WTC11 (cell line): ENCODE measurements around the gene GARNL3. TPM values are rescaled to one million over a fixed set of nuclear protein-coding genes. Genes with fewer than 3 reads are reported as not detected.

Experiments used
- ATAC-seq: fragments of 200-7000 bp; cut with Tn5 transposase; 2 replicates; pipeline ENCODE4 v1.10.0; 2021; ENCODE audit warnings: mild to moderate bottlenecking, moderate library complexity
- Bru-seq: library from RNA; stranded (reverse); fragments of 400-500 nt; gene quantifications from one replicate; lab custom pipeline; 2021; lab: Mats Ljungman, UMichigan
- CTCF ChIA-PET: fragments of 300-600 bp; sonication (Branson Sonifier 250); formaldehyde crosslinking; loops from one replicate; lab custom pipeline; 2021; ENCODE audit warnings: antibody characterized with exemption; lab: Charles Lee
- POLR2A ChIA-PET: fragments of 350-600 bp; sonication (Branson Sonifier 250); formaldehyde crosslinking; loops from one replicate; lab custom pipeline; 2021; ENCODE audit warnings: antibody characterized with exemption; lab: Charles Lee
- DNase-seq: peaks from one replicate; pipeline ENCODE4 v3.0.0; 2021; ENCODE audit warnings: low spot score
- H3K27ac Mint-ChIP-seq: 2 replicates; pipeline ENCODE4 v1.8.0; 2021; ENCODE audit warnings: mixed read lengths
- H3K27me3 Mint-ChIP-seq: 2 replicates; pipeline ENCODE4 v1.8.0; 2021; ENCODE audit warnings: low read depth, mild to moderate bottlenecking, moderate library complexity, mixed read lengths
- H3K36me3 Mint-ChIP-seq: 2 replicates; pipeline ENCODE4 v1.8.0; 2021; ENCODE audit warnings: mixed read lengths
- H3K4me1 Mint-ChIP-seq: 2 replicates; pipeline ENCODE4 v1.8.0; 2022; ENCODE audit warnings: mixed read lengths
- H3K4me3 Mint-ChIP-seq: 2 replicates; pipeline ENCODE4 v1.8.0; 2021; ENCODE audit warnings: mild to moderate bottlenecking, moderate library complexity, mixed read lengths
- H3K9me3 Mint-ChIP-seq: 2 replicates; pipeline ENCODE4 v1.8.0; 2021; ENCODE audit warnings: mixed read lengths
- ATF1 ChIP-seq: sonication (generic); formaldehyde crosslinking; IDR thresholded peaks from 2 replicates; pipeline ENCODE4 v1.8.1; 2023; ENCODE audit warnings: mild to moderate bottlenecking, moderate library complexity, missing genetic modification reagents
- ATF3 ChIP-seq: sonication (generic); formaldehyde crosslinking; conservative IDR thresholded peaks from 2 replicates; pipeline ENCODE4 v1.8.1; 2022; ENCODE audit warnings: mild to moderate bottlenecking, missing genetic modification reagents
- CDX4 ChIP-seq: fragments of 250-450 bp; sonication (Bioruptor Pico); IDR thresholded peaks from 2 replicates; pipeline ENCODE4 v1.9.0; 2021; ENCODE audit warnings: moderate library complexity, mild to moderate bottlenecking, inconsistent platforms, borderline replicate concordance
- CREB1 ChIP-seq: sonication (generic); formaldehyde crosslinking; IDR thresholded peaks from 2 replicates; pipeline ENCODE4 v1.8.0; 2023; ENCODE audit warnings: mild to moderate bottlenecking, missing genetic modification reagents
- CREM ChIP-seq: sonication (generic); formaldehyde crosslinking; IDR thresholded peaks from 2 replicates; pipeline ENCODE4 v1.8.1; 2022; ENCODE audit warnings: mild to moderate bottlenecking, missing genetic modification reagents, moderate library complexity
- ELF4 ChIP-seq: sonication (generic); formaldehyde crosslinking; IDR thresholded peaks from 2 replicates; pipeline ENCODE4 v1.8.1; 2022; ENCODE audit warnings: low read depth, mild to moderate bottlenecking, moderate library complexity, missing genetic modification reagents
- FOXJ3 ChIP-seq: sonication (generic); formaldehyde crosslinking; IDR thresholded peaks from 2 replicates; pipeline ENCODE4 v1.9.0; 2021; ENCODE audit warnings: missing genetic modification reagents, mild to moderate bottlenecking, borderline replicate concordance
- GABPB1 ChIP-seq: sonication (generic); formaldehyde crosslinking; IDR thresholded peaks from 2 replicates; pipeline ENCODE4 v1.8.1; 2023; ENCODE audit warnings: mild to moderate bottlenecking, missing genetic modification reagents
- HMGA2 ChIP-seq: fragments of 250-450 bp; sonication (Bioruptor Pico); IDR thresholded peaks from 2 replicates; pipeline ENCODE4 v1.4.0; 2021; ENCODE audit warnings: mild to moderate bottlenecking, moderate library complexity
- MLX ChIP-seq: sonication (generic); formaldehyde crosslinking; IDR thresholded peaks from 2 replicates; pipeline ENCODE4 v1.8.1; 2023; ENCODE audit warnings: mild to moderate bottlenecking, missing genetic modification reagents, moderate library complexity
- MYBL2 ChIP-seq: sonication (generic); formaldehyde crosslinking; IDR thresholded peaks from 2 replicates; pipeline ENCODE4 v1.8.1; 2023; ENCODE audit warnings: mild to moderate bottlenecking, moderate library complexity, missing genetic modification reagents
- NFATC4 ChIP-seq: fragments of 250-450 bp; sonication (Bioruptor Pico); IDR thresholded peaks from 2 replicates; pipeline ENCODE4 v1.9.0; 2021; ENCODE audit warnings: mild to moderate bottlenecking
- NR3C1 ChIP-seq: sonication (generic); formaldehyde crosslinking; conservative IDR thresholded peaks from 2 replicates; pipeline ENCODE4 v1.8.1; 2023; ENCODE audit warnings: low read depth, mild to moderate bottlenecking, missing genetic modification reagents
- PRRX2 ChIP-seq: fragments of 250-450 bp; sonication (Bioruptor Pico); IDR thresholded peaks from 2 replicates; pipeline ENCODE4 v1.8.0; 2021; ENCODE audit warnings: mild to moderate bottlenecking
- STAT6 ChIP-seq: sonication (generic); formaldehyde crosslinking; conservative IDR thresholded peaks from 2 replicates; pipeline ENCODE4 v1.8.1; 2023; ENCODE audit warnings: mild to moderate bottlenecking, low read depth, missing genetic modification reagents, moderate library complexity
- TP53 ChIP-seq: sonication (generic); formaldehyde crosslinking; IDR thresholded peaks from 2 replicates; pipeline ENCODE4 v1.8.1; 2023; ENCODE audit warnings: mild to moderate bottlenecking, missing genetic modification reagents
- USF2 ChIP-seq: sonication (generic); formaldehyde crosslinking; IDR thresholded peaks from 2 replicates; pipeline ENCODE4 v1.8.1; 2023; ENCODE audit warnings: mild to moderate bottlenecking, missing genetic modification reagents, moderate library complexity
- ZBTB21 ChIP-seq: sonication (generic); formaldehyde crosslinking; IDR thresholded peaks from 2 replicates; pipeline ENCODE4 v1.8.1; 2023; ENCODE audit warnings: mild to moderate bottlenecking, missing genetic modification reagents, borderline replicate concordance
- ZNF121 ChIP-seq: sonication (generic); formaldehyde crosslinking; IDR thresholded peaks from 2 replicates; pipeline ENCODE4 v1.8.0; 2023; ENCODE audit warnings: missing genetic modification reagents
- ZNF263 ChIP-seq: sonication (generic); formaldehyde crosslinking; IDR thresholded peaks from 2 replicates; pipeline ENCODE4 v1.8.1; 2022; ENCODE audit warnings: low read depth, mild to moderate bottlenecking, moderate library complexity, missing genetic modification reagents
- ZNF416 ChIP-seq: fragments of 250-450 bp; sonication (Bioruptor Pico); IDR thresholded peaks from 2 replicates; pipeline ENCODE4 v1.9.0; 2021; ENCODE audit warnings: mild to moderate bottlenecking, inconsistent platforms
- ZNF423 ChIP-seq: fragments of 250-450 bp; sonication (Bioruptor Pico); IDR thresholded peaks from 2 replicates; pipeline ENCODE4 v2.1.2; 2022; ENCODE audit warnings: mild to moderate bottlenecking, moderate library complexity
- long read RNA-seq, 3 experiments: library from RNA in 1 of 3; library from capped mRNA in 1 of 3; library from polyadenylated mRNA in 1 of 3; unstranded in 2 of 3; stranded (forward) in 1 of 3; transcript quantifications; one replicate each; pipeline ENCODE4 v2.0.0, GENCODE V29; 2021
- total RNA-seq: library from RNA; stranded (reverse); gene quantifications from 3 replicates; pipeline ENCODE4 v1.2.3, GENCODE V29; 2021

Gene GARNL3
- total RNA-seq: 17.8 to 22.4 TPM (median 20.3 TPM) in 3 replicates
- Bru-seq, nascent RNA: percentile 70 among the genes with signal in this experiment
- long read RNA-seq, experiment 1, partial matches to known transcripts: 3 of 27 reads
- long read RNA-seq, experiment 1, other reads (novel, unspliced or antisense): 24 of 27 reads
- long read RNA-seq, experiment 2, partial matches to known transcripts: 1 of 4 reads
- long read RNA-seq, experiment 2, other reads (novel, unspliced or antisense): 3 of 4 reads
- long read RNA-seq, experiment 3: 0 reads

- no peak for TF ChIP-seq HMGA2 (CRISPR knock-in tag)
- no peak for TF ChIP-seq ZNF263 (CRISPR knock-in tag)
- no peak for TF ChIP-seq CREM (CRISPR knock-in tag)
- no peak for TF ChIP-seq FOXJ3
- POLR2A ChIA-PET: no interaction called here
- DNase-seq: peak; percentile 39
- Mint-ChIP-seq H3K27me3 (no peaks in the 10 kb centered on the region), H3K9me3 (0 out of 2 replicates have a peak, but pooled peaks cover 3% of the 10 kb centered on the region), H3K4me3 (no peak within 1 kb of the TSS), H3K4me1 (peaks cover 17% of the 10 kb centered on the region), H3K36me3 (peaks cover 7% of the 10 kb centered on the region; the same call in 1 of the 2 replicates), H3K27ac (no peak within 1 kb of the TSS)
- peak; percentile 87 for ATAC-seq
- CTCF ChIA-PET: interaction anchor here (0.9 to 1.3 kb wide), 4 partner anchors 11 to 239 kb away, joined by 3 to 4 read pairs (median 3); no protein-coding TSS in a partner anchor
Measured at GRCh38 chr9:127264462-127265219, at the start of gene GARNL3. TSS of gene GARNL3 (plus strand) at chr9:127264774. CDS start at chr9:127264878, 104 bp downstream.

- H3K36me3 Mint-ChIP-seq: no peaks in the 10 kb centered on the region
- TF ChIP-seq ZNF121 (CRISPR knock-in tag): no peak
- TF ChIP-seq ELF4: no peak
- no peak for TF ChIP-seq ZNF416
- no peak for TF ChIP-seq NR3C1
- TF ChIP-seq ZNF263 (CRISPR knock-in tag): no peak
- no peak for TF ChIP-seq CDX4 (CRISPR knock-in tag)
- TF ChIP-seq PRRX2: no peak
- no peak for TF ChIP-seq MLX (CRISPR knock-in tag)
- TF ChIP-seq MYBL2 (CRISPR knock-in tag): no peak
- TF ChIP-seq TP53 (CRISPR knock-in tag): no peak
- no peak for TF ChIP-seq ATF3 (CRISPR knock-in tag)
- no peak for TF ChIP-seq CREB1 (CRISPR knock-in tag)
- TF ChIP-seq NFATC4: no peak
- ChIA-PET POLR2A (interaction anchor here (0.5 kb wide), 1 partner anchor 1688 kb away, joined by 3 read pairs; no protein-coding TSS in a partner anchor), CTCF (interaction anchor here (0.8 to 7.1 kb wide), 21 partner anchors 9 to 563 kb away, joined by 3 to 63 read pairs (median 4); partner anchors contain the start of gene SLC2A8)
- no peak overlapping the region for H3K27ac Mint-ChIP-seq
- ATAC-seq (no peak), DNase-seq (no peak)
- H3K4me1 Mint-ChIP-seq: peaks cover 15% of the 10 kb centered on the region
- no peaks in the 10 kb centered on the region for H3K9me3 Mint-ChIP-seq
- H3K27me3 Mint-ChIP-seq: no peaks in the 10 kb centered on the region
- H3K4me3 Mint-ChIP-seq: no peak overlapping the region
Measured at GRCh38 chr9:127215268-127216209, 49.0 kb upstream of the GARNL3 start.

- H3K4me1 Mint-ChIP-seq: peaks cover 8% of the 10 kb centered on the region
- CTCF ChIA-PET: interaction anchor here (2.1 to 7.1 kb wide), 2 partner anchors 15 to 181 kb away, joined by 24 to 63 read pairs; partner anchors contain the start of gene SLC2A8
- ATAC-seq (no peak), DNase-seq (no peak)
- H3K27ac Mint-ChIP-seq: no peak overlapping the region
- POLR2A ChIA-PET: no interaction called here
- no peaks in the 10 kb centered on the region for H3K36me3 Mint-ChIP-seq
- no peaks in the 10 kb centered on the region for H3K9me3 Mint-ChIP-seq
- H3K27me3 Mint-ChIP-seq: no peaks in the 10 kb centered on the region
- no peak overlapping the region for H3K4me3 Mint-ChIP-seq
- no peak for TF ChIP-seq USF2 (CRISPR knock-in tag)
- no peak for TF ChIP-seq ZBTB21 (CRISPR knock-in tag)
- TF ChIP-seq ZNF423 (CRISPR knock-in tag): no peak
- TF ChIP-seq STAT6 (CRISPR knock-in tag): no peak
- no peak for TF ChIP-seq GABPB1 (CRISPR knock-in tag)
- no peak for TF ChIP-seq ATF1 (CRISPR knock-in tag)
Measured at GRCh38 chr9:127216210-127216887, 48.2 kb upstream of the GARNL3 start.
